Hematopoietic multipotent progenitor cell (in vitro differentiated cells): ENCODE results near the gene USB1. TPM values are rescaled to one million over a fixed set of nuclear protein-coding genes. Genes with fewer than 3 reads are reported as not detected.

ENCODE experiments used
- DNase-seq, 3 donors: peaks; one replicate each; pipeline ENCODE4 v3.0.0-alpha.2; 2011 to 2015; ENCODE audit warnings: low read depth in 2 of 3, low spot score in 2 of 3
- total RNA-seq: library from RNA; depleted of rRNA; stranded (reverse); fragments of >200 nt; gene quantifications from one replicate; pipeline ENCODE4 v1.2.3, GENCODE V29; 2012

USB1 gene
- total RNA-seq, 1 donor: 33.7 TPM

- DNase-seq: no peak
Observed at GRCh38 chr16:58030136-58030840, 29.1 kb downstream of the USB1 start.

- no peak for DNase-seq
Observed at GRCh38 chr16:58031016-58031800, 30.0 kb downstream of the USB1 start.

GRCh38 chr16:58032710-58033293, 31.6 kb downstream of the USB1 start:
- DNase-seq: no peak

- DNase-seq: no peak
Observed at GRCh38 chr16:58034128-58034685, 33.0 kb downstream of the USB1 start.

- DNase-seq: no peak
Observed at GRCh38 chr16:58034774-58035173, 33.6 kb downstream of the USB1 start.

- no peak for DNase-seq
Observed at GRCh38 chr16:58035356-58036170, 34.4 kb downstream of the USB1 start.

- DNase-seq: no peak
Observed at GRCh38 chr16:58036943-58037342, 35.7 kb downstream of the USB1 start.

GRCh38 chr16:58037365-58038057, 36.3 kb downstream of the USB1 start:
- DNase-seq: no peak

- no peak for DNase-seq
Observed at GRCh38 chr16:58038219-58038641, 37.0 kb downstream of the USB1 start.

GRCh38 chr16:58039829-58040495, 38.8 kb downstream of the USB1 start:
- DNase-seq: no peak

GRCh38 chr16:58040496-58040846, 39.3 kb downstream of the USB1 start:
- DNase-seq: no peak

GRCh38 chr16:58040945-58041627, 39.9 kb downstream of the USB1 start:
- no peak for DNase-seq

- DNase-seq: no peak
Observed at GRCh38 chr16:58041628-58041955, 40.4 kb downstream of the USB1 start.

- no peak for DNase-seq
Observed at GRCh38 chr16:58042001-58042885, 41.0 kb downstream of the USB1 start.

GRCh38 chr16:58042886-58043515, 41.8 kb downstream of the USB1 start:
- no peak for DNase-seq

GRCh38 chr16:58043571-58044155, 42.5 kb downstream of the USB1 start:
- DNase-seq: no peak

- DNase-seq: no peak
Observed at GRCh38 chr16:58044266-58045019, 43.2 kb downstream of the USB1 start.
